Activated B cell treated with CpG ODN at 0.5 μM for 24 hours (primary cell): ENCODE data around the gene VARS2. TPM values are rescaled to one million over a fixed set of nuclear protein-coding genes. Genes with fewer than 3 reads are reported as not detected.
"Not testable (repeated sequence)": the region's sequence is repeated elsewhere in the genome, so short reads cannot be mapped to it uniquely, and the experiment has no call there.

Source experiments
- ATAC-seq: fragments of 200-7000 bp; cut with Tn5 transposase; one replicate; pipeline ENCODE4 v1.10.0; 2021; ENCODE audit warnings: low read depth, mild to moderate bottlenecking, moderate library complexity
- CTCF ChIA-PET: fragments of 350-600 bp; sonication (Branson Sonifier 250); formaldehyde crosslinking; loops from one replicate; lab custom pipeline; 2021; ENCODE audit warnings: antibody characterized with exemption; lab: Charles Lee
- POLR2A ChIA-PET: fragments of 350-600 bp; sonication (Branson Sonifier 250); formaldehyde crosslinking; loops from one replicate; lab custom pipeline; 2021; ENCODE audit warnings: antibody characterized with exemption; lab: Charles Lee
- DNase-seq: peaks from one replicate; pipeline ENCODE4 v3.0.0; 2022
- H3K27ac Mint-ChIP-seq: one replicate; pipeline ENCODE4 v1.8.0; 2020; ENCODE audit warnings: mixed read lengths
- H3K27me3 Mint-ChIP-seq: one replicate; pipeline ENCODE4 v1.8.0; 2021; ENCODE audit warnings: mixed read lengths
- H3K36me3 Mint-ChIP-seq: one replicate; pipeline ENCODE4 v1.8.0; 2021; ENCODE audit warnings: low read depth, mixed read lengths
- H3K4me1 Mint-ChIP-seq: one replicate; pipeline ENCODE4 v1.8.0; 2021; ENCODE audit warnings: mixed read lengths
- H3K4me3 Mint-ChIP-seq: one replicate; pipeline ENCODE4 v1.8.0; 2020; ENCODE audit warnings: mild to moderate bottlenecking, mixed read lengths
- H3K9me3 Mint-ChIP-seq: one replicate; pipeline ENCODE4 v1.8.0; 2020; ENCODE audit warnings: mixed read lengths
- CTCF ChIP-seq: fragments of 200-600 bp; IDR thresholded peaks from one replicate; pipeline ENCODE4 v1.8.0; 2022; ENCODE audit warnings: antibody characterized with exemption, mild to moderate bottlenecking
- intact Hi-C: fragments of 100-400 bp; cut with micrococcal nuclease; formaldehyde crosslinking; loops from one replicate; pipeline ENCODE4 v1.15.1; 2024
- total RNA-seq: library from RNA; stranded (reverse); gene quantifications from 2 replicates; pipeline ENCODE4 v1.2.3, GENCODE V29; 2022

Gene VARS2
- total RNA-seq, 1 donor from 2014 or later, result 47.8 TPM

- TF ChIP-seq CTCF, result no peak
- Mint-ChIP-seq H3K27me3 (peaks cover 28% of the 10 kb centered on the region), H3K4me1 (no peaks in the 10 kb centered on the region), H3K27ac (no peak overlapping the region), H3K4me3 (no peak overlapping the region), H3K9me3 (no peaks in the 10 kb centered on the region), H3K36me3 (no peaks in the 10 kb centered on the region)
- intact Hi-C loops, result no loop called here
- ChIA-PET POLR2A (interaction anchor here (0.6 kb wide), 2 partner anchors 48 to 216 kb away, joined by 3 to 6 read pairs; partner anchors contain the start of gene MUC22), CTCF (no interaction called here)
- DNase-seq, result no peak
- ATAC-seq, result no peak
Observed at GRCh38 chr6:30962716-30963115, 48.7 kb downstream of the VARS2 start.

GRCh38 chr6:30963641-30964040 lies 49.6 kb downstream of the VARS2 start:
- POLR2A ChIA-PET, result no interaction called here
- ATAC-seq (no peak), DNase-seq (no peak)
- no peak overlapping the region for H3K27ac Mint-ChIP-seq
- CTCF ChIA-PET, result no interaction called here
- intact Hi-C loops, result no loop called here
- no peak overlapping the region for H3K4me3 Mint-ChIP-seq
- H3K9me3 Mint-ChIP-seq, result no peaks in the 10 kb centered on the region
- no peak for TF ChIP-seq CTCF
- no peaks in the 10 kb centered on the region for H3K36me3 Mint-ChIP-seq
- H3K27me3 Mint-ChIP-seq, result peaks cover 26% of the 10 kb centered on the region
- no peaks in the 10 kb centered on the region for H3K4me1 Mint-ChIP-seq

- Mint-ChIP-seq H3K9me3 (no peaks in the 10 kb centered on the region), H3K4me3 (no peak overlapping the region), H3K36me3 (no peaks in the 10 kb centered on the region), H3K27me3 (peaks cover 26% of the 10 kb centered on the region), H3K4me1 (no peaks in the 10 kb centered on the region), H3K27ac (no peak overlapping the region)
- no peak for TF ChIP-seq CTCF
- ATAC-seq, result no peak
- DNase-seq, result no peak
- intact Hi-C loops, result no loop called here
- POLR2A ChIA-PET, result no interaction called here
- CTCF ChIA-PET, result no interaction called here
Observed at GRCh38 chr6:30964075-30964474, 50.0 kb downstream of the VARS2 start.

GRCh38 chr6:30965140-30965601 lies 51.1 kb downstream of the VARS2 start:
- Mint-ChIP-seq H3K27me3 (peaks cover 23% of the 10 kb centered on the region), H3K4me3 (no peak overlapping the region), H3K36me3 (no peaks in the 10 kb centered on the region), H3K4me1 (no peaks in the 10 kb centered on the region), H3K9me3 (no peaks in the 10 kb centered on the region), H3K27ac (no peak overlapping the region)
- ChIA-PET CTCF (no interaction called here), POLR2A (no interaction called here)
- DNase-seq (no peak), ATAC-seq (no peak)
- intact Hi-C loops, result no loop called here
- no peak for TF ChIP-seq CTCF

GRCh38 chr6:30966154-30966553 lies 52.1 kb downstream of the VARS2 start:
- H3K36me3 Mint-ChIP-seq, result no peaks in the 10 kb centered on the region
- DNase-seq, result no peak
- no peaks in the 10 kb centered on the region for H3K4me1 Mint-ChIP-seq
- no peak overlapping the region for H3K27ac Mint-ChIP-seq
- CTCF ChIA-PET, result no interaction called here
- intact Hi-C loops, result no loop called here
- no peak for TF ChIP-seq CTCF
- H3K4me3 Mint-ChIP-seq, result no peak overlapping the region
- POLR2A ChIA-PET, result no interaction called here
- no peaks in the 10 kb centered on the region for H3K9me3 Mint-ChIP-seq
- ATAC-seq, result no peak
- peaks cover 22% of the 10 kb centered on the region for H3K27me3 Mint-ChIP-seq

- H3K27me3 Mint-ChIP-seq, result peaks cover 36% of the 10 kb centered on the region
- H3K4me1 Mint-ChIP-seq, H3K27ac Mint-ChIP-seq, H3K36me3 Mint-ChIP-seq, H3K4me3 Mint-ChIP-seq, CTCF ChIA-PET, POLR2A ChIA-PET, intact Hi-C loops, DNase-seq, ATAC-seq, H3K9me3 Mint-ChIP-seq: not testable (repeated sequence)
Observed at GRCh38 chr6:30969171-30969570, 55.1 kb downstream of the VARS2 start.
